GM12878 (cell line): ENCODE measurements around the gene ZC3H7B. TPM values are rescaled to one million over a fixed set of nuclear protein-coding genes. Genes with fewer than 3 reads are reported as not detected.

Experiments used
- E2F8 ChIP-seq: fragments of 450-650 bp; IDR thresholded peaks from 2 replicates; pipeline ENCODE4 v1.6.1; 2018; ENCODE audit warnings: mild to moderate bottlenecking, low read depth, moderate library complexity; ENCODE audit not compliant: partially characterized antibody
- NBN ChIP-seq: fragments of 450-650 bp; IDR thresholded peaks from 2 replicates; pipeline ENCODE4 v1.6.1; 2016
- ZBTB40 ChIP-seq: fragments of 450-650 bp; IDR thresholded peaks from 2 replicates; pipeline ENCODE4 v1.6.1; 2016; ENCODE audit warnings: mild to moderate bottlenecking, moderate library complexity, borderline replicate concordance
- polyA plus RNA-seq, 11 experiments: library from polyadenylated mRNA; depleted of rRNA in 4 of 11; unstranded in 6 of 11; stranded (reverse) in 5 of 11; fragments of >200 nt; fragmentation: Nextera tagmentation in 4 of 11; fragmentation: Illumina TruSeq in 1 of 11; extraction: Ambion mirVana in 4 of 11; extraction: Trizol in 1 of 11; gene quantifications; 1 replicate in 1 of 11; 2 replicates in 10 of 11; pipeline versions ENCODE4 v1.2.1 to v1.2.3, GENCODE V29; 2011 to 2016; ENCODE audit warnings: inconsistent platforms in 2 of 11, missing spikeins in 2 of 11, low read depth in 1 of 11
- total RNA-seq, 4 experiments: library from RNA; depleted of rRNA in 3 of 4; stranded (reverse); fragments of >200 nt in 3 of 4; fragmentation: Illumina TruSeq in 1 of 4; extraction: Trizol in 1 of 4; gene quantifications; 2 replicates each; pipeline versions ENCODE4 v1.2.1 to v1.2.3, GENCODE V29; 2013 to 2021

ZC3H7B gene
- total and polyA plus RNA-seq, 10 of the 15 experiments (the other 5 are each of a cell fraction or from before 2014, with no cell fraction given) = 0.26 to 52.3 (median 22.4) TPM

- TF ChIP-seq ZBTB40 (no peak), E2F8 (no peak), NBN (no peak)
Observed at GRCh38 chr22:41398921-41399320, 97.6 kb downstream of the ZC3H7B start (continued).
